Activated T-cell treated with anti-CD3 and anti-CD28 coated beads for 24 hours (primary cell): ENCODE data around the gene L1CAM.

Experiments used
- DNase-seq: peaks from one replicate; pipeline ENCODE4 v3.0.0-alpha.2; 2020; ENCODE audit warnings: low read depth

L1CAM gene

GRCh38 chrX:153878345-153878744, 7.6 kb downstream of the L1CAM start:
- no peak for DNase-seq

- DNase-seq: no peak
These were observed 8.3 kb downstream of the L1CAM start for GRCh38 chrX:153877571-153878261.

GRCh38 chrX:153876112-153876491, 9.9 kb downstream of the L1CAM start:
- no peak for DNase-seq

GRCh38 chrX:153875391-153876111, 10.4 kb downstream of the L1CAM start:
- peak; percentile 44 for DNase-seq

GRCh38 chrX:153874366-153875125, 11.4 kb downstream of the L1CAM start:
- DNase-seq: no peak

- DNase-seq: no peak
These were observed 11.9 kb downstream of the L1CAM start for GRCh38 chrX:153874085-153874365.

- no peak for DNase-seq
These were observed 12.5 kb downstream of the L1CAM start for GRCh38 chrX:153873282-153874084.

GRCh38 chrX:153871946-153872878, 13.8 kb downstream of the L1CAM start:
- DNase-seq: no peak

- DNase-seq: no peak
These were observed 14.5 kb downstream of the L1CAM start for GRCh38 chrX:153871451-153871850.

GRCh38 chrX:153870791-153871360, 15.1 kb downstream of the L1CAM start:
- no peak for DNase-seq

GRCh38 chrX:153870288-153870690, 15.7 kb downstream of the L1CAM start:
- DNase-seq: no peak

- no peak for DNase-seq
These were observed 16.3 kb downstream of the L1CAM start for GRCh38 chrX:153869473-153870287.

GRCh38 chrX:153868576-153869472, 17.1 kb downstream of the L1CAM start:
- no peak for DNase-seq

- no peak for DNase-seq
These were observed 18.3 kb downstream of the L1CAM start for GRCh38 chrX:153867671-153868070.

- DNase-seq: no peak
These were observed 18.8 kb downstream of the L1CAM start for GRCh38 chrX:153867139-153867538.

GRCh38 chrX:153866302-153867019, 19.5 kb downstream of the L1CAM start:
- DNase-seq: no peak

GRCh38 chrX:153865685-153866084, 20.3 kb downstream of the L1CAM start:
- no peak for DNase-seq

- DNase-seq: no peak
These were observed 20.7 kb downstream of the L1CAM start for GRCh38 chrX:153865321-153865580.
